GM19193 (cell line): ENCODE data around the gene SEPTIN12.

Source experiments
- POLR2A ChIP-seq: IDR thresholded peaks from 4 replicates; pipeline ENCODE4 v1.6.1; 2011; ENCODE audit not compliant: insufficient read depth, insufficient read length; ENCODE audit errors: extremely low read depth

The SEPTIN12 gene

DNA sequence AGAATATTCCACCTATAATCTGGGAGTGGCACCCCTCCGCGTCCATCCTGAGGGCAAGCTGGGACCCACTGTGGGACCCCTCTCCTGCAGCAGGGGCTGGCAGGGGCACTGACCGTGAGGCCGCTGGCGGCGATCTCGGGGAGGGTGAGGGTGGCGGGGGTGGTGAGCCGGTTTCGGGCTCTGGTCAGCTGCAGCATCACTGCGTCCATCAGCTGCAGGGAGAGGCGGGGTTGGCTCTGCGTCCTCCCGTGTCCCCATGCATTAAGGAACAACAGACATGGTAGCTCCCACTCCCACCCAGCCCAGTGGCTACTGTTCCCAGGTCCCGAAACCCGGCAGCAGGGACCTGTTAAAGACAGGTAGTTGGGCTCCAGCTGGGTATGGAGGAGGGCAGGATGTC is 10.3 kb upstream of the SEPTIN12 start:
- TF ChIP-seq POLR2A: no peak

- no peak for TF ChIP-seq POLR2A
Measured at GRCh38 chr16:4797805-4798252, 9.7 kb upstream of the SEPTIN12 start.

DNA sequence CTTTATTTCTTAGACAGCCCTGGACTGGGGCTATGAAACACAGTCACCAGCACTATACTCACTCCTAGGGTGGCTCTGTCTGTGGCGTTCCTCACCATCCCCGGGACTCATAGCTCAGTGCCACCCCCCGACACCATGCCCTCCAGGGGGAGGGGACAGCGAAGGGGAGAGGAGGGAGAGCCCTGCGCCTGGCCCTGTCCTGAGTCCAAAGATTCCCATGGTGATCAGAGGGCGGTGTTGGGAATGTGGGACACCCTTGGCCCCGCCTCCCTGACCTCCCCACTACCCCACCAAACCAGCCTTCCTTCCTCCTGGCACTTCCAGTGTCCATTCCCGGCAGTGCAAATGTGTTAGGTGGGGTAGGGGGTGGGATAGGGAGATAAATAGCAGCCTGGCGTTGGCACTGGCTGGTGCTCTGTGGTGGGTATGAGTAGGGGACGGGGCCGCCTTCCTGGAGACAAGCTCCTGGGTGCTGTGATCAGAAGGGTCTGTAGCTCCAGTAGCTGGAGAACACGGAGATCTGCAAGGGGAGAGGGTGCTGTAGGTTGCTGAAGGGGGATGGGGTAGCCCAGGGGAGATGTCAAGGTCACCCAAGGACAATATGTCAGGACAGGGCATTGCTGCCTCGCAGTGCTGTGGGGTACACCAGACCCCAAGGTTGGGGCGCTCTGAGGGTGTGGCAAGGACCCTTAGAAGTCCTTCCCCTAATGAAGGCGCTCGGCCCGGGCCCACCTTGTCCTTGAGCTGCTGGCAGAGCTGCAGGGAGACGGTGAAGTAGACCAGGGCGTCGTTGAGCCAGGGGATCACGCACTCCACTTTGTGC is 9.0 kb upstream of the SEPTIN12 start:
- no peak for TF ChIP-seq POLR2A

- TF ChIP-seq POLR2A: no peak
Measured at GRCh38 chr16:4795828-4796572, 7.9 kb upstream of the SEPTIN12 start.

GRCh38 chr16:4795181-4795827 is 7.2 kb upstream of the SEPTIN12 start, which contains the start of gene SMIM22:
SMIM22 (plus strand) TSS chr16:4795369; CDS start chr16:4795735, 366 bp downstream.
- no peak for TF ChIP-seq POLR2A

GRCh38 chr16:4792951-4793513 is 4.9 kb upstream of the SEPTIN12 start:
- TF ChIP-seq POLR2A: no peak

GRCh38 chr16:4790871-4791270 is 2.7 kb upstream of the SEPTIN12 start:
- no peak for TF ChIP-seq POLR2A

DNA sequence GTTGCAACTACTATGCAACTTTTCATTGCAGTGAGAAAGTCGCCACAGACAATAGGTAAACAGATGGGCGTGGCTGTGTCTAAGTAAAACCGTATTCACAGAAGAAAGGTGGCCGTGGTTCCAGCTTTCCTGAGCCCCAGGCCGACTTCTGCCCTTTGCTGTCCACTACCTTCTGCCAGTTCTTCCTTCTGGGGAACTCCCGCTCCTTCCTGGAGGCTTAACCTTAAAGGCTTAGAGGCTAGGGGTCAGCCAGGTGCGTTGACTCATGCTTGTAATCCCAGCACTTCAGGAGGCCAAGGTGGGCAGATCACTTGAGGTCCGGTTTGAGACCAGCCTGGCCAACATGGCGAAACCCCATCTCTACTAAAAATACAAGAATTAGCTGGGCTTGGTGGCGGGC is 2.1 kb upstream of the SEPTIN12 start:
- TF ChIP-seq POLR2A: no peak

GRCh38 chr16:4788910-4789309 is 765 bp upstream of the SEPTIN12 start:
- no peak for TF ChIP-seq POLR2A

DNA sequence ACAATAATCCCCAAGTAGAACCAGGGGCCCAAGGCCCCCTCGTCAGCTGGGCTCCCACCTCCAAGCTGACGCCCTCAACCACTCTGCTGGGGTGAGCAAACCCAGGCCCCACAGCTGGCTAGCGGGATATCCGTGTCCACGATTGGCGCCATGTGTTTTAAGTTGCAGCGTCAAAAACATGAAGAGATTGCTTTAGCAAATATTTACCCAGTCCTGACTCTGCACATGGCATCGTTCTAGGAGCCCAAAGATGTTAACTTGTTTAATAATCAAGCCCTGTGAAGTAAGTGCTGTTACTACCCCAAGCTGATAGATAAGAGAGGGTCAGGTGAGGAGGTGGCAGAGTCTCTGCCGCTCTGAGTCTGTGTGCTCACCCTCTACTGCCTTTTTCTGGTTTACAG is 344 bp upstream of the SEPTIN12 start:
- TF ChIP-seq POLR2A: no peak

GRCh38 chr16:4787068-4787467 is 1.1 kb downstream of the SEPTIN12 start:
- TF ChIP-seq POLR2A: no peak

- no peak for TF ChIP-seq POLR2A
Measured at GRCh38 chr16:4785758-4786433, 2.2 kb downstream of the SEPTIN12 start.

DNA sequence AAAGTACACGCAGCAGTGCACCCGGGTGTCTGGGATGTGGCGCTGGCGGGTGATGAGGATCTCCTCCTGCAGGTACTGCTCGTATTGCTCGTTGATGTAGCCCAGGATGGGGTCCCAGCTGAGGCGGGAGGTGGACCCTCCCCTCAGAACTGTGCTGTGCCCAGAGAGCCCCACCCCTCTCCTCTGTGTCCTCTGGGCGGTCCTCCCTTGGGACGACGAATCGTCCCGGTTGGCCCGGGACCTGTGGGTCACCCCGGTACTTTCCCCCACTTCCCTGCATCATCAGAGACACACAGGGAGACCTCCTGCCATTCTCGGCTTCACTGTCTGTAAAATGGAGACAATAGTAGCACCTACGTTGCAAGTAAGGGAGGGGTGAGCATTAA is 4.2 kb downstream of the SEPTIN12 start:
- TF ChIP-seq POLR2A: no peak

- TF ChIP-seq POLR2A: no peak
Measured at GRCh38 chr16:4783251-4783950, 4.7 kb downstream of the SEPTIN12 start.
